Activated T-helper 1 cell treated with anti-CD3 and anti-CD28 coated beads, Interleukin-12 subunit alpha, Interleukin-12 subunit beta, Interleukin-2, Interleukin-4 antibody, amounts not matched to agents 30 ng/mL and 10 ng/mL and 1 ng/mL, durations not matched to agents 14 hours and 24 hours and 36 hours (primary cell): ENCODE results near the gene CCDC121. TPM values are rescaled to one million over a fixed set of nuclear protein-coding genes. Genes with fewer than 3 reads are reported as not detected.

Experiments used
- DNase-seq: peaks from one replicate; pipeline ENCODE4 v3.0.0; 2021; ENCODE audit warnings: low spot score
- H3K27ac Mint-ChIP-seq: one replicate; pipeline ENCODE4 v1.8.0; 2021; ENCODE audit warnings: mild to moderate bottlenecking, mixed read lengths
- H3K27me3 Mint-ChIP-seq: one replicate; pipeline ENCODE4 v1.8.0; 2022; ENCODE audit warnings: mild to moderate bottlenecking, moderate library complexity, mixed read lengths; ENCODE audit not compliant: insufficient read depth
- H3K36me3 Mint-ChIP-seq: one replicate; pipeline ENCODE4 v1.8.0; 2021; ENCODE audit warnings: low read depth, mixed read lengths
- H3K4me1 Mint-ChIP-seq: one replicate; pipeline ENCODE4 v1.8.0; 2021; ENCODE audit warnings: low read depth, mixed read lengths
- H3K4me3 Mint-ChIP-seq: one replicate; pipeline ENCODE4 v1.8.0; 2021; ENCODE audit warnings: mild to moderate bottlenecking, moderate library complexity, mixed read lengths
- H3K9me3 Mint-ChIP-seq: one replicate; pipeline ENCODE4 v1.8.0; 2021; ENCODE audit warnings: mixed read lengths
- intact Hi-C: fragments of 100-400 bp; cut with micrococcal nuclease; formaldehyde crosslinking; loops from one replicate; pipeline ENCODE4 v1.15.1; 2024
- total RNA-seq: library from RNA; stranded (reverse); gene quantifications from 2 replicates; pipeline ENCODE4 v1.2.3, GENCODE V29; 2022

The CCDC121 gene
- 0.66 and 1.3 TPM in 2 replicates for total RNA-seq

GRCh38 chr2:27628767-27629709, at the start of gene CCDC121, which contains the start of gene GPN1:
Gene CCDC121, minus strand, starts transcription at chr2:27629012. Its CDS starts 1,213 bp downstream, at chr2:27627799.
Gene GPN1, plus strand, starts transcription at chr2:27629050. Its CDS starts 9 bp downstream, at chr2:27629059.
- Mint-ChIP-seq H3K27me3 (no peaks in the 10 kb centered on the region), H3K27ac (peak within 1 kb of the TSS; percentile 73)

GRCh38 chr2:27672723-27673486, 44.1 kb upstream of the CCDC121 start:
- DNase-seq = no peak
- H3K4me1 Mint-ChIP-seq = peaks cover 6% of the 10 kb centered on the region
- no peaks in the 10 kb centered on the region for H3K27me3 Mint-ChIP-seq
- no peak overlapping the region for H3K27ac Mint-ChIP-seq
- H3K9me3 Mint-ChIP-seq = no peaks in the 10 kb centered on the region
- H3K4me3 Mint-ChIP-seq = no peak overlapping the region
- H3K36me3 Mint-ChIP-seq = peaks cover 42% of the 10 kb centered on the region
- intact Hi-C loops = no loop called here

More at GRCh38 chr2:27628767-27629709, at the start of gene CCDC121, which contains the start of gene GPN1:
- H3K36me3 Mint-ChIP-seq = peaks cover 35% of the 10 kb centered on the region
- no peak within 1 kb of the TSS for H3K4me3 Mint-ChIP-seq
- intact Hi-C loops = loop anchor here (1.0 to 10.0 kb wide), 10 partner anchors 9 to 836 kb away; partner anchors contain the start of genes ATRAID, CAD, EIF2B4 and IFT172
- H3K4me1 Mint-ChIP-seq = peaks cover 20% of the 10 kb centered on the region
- DNase-seq = peak; percentile 93
- H3K9me3 Mint-ChIP-seq = no peaks in the 10 kb centered on the region

GRCh38 chr2:27671235-27671634, 42.4 kb upstream of the CCDC121 start:
- DNase-seq = no peak
- H3K9me3 Mint-ChIP-seq = no peaks in the 10 kb centered on the region
- H3K36me3 Mint-ChIP-seq = peaks cover 47% of the 10 kb centered on the region
- peaks cover 6% of the 10 kb centered on the region for H3K4me1 Mint-ChIP-seq
- intact Hi-C loops = no loop called here
- H3K27ac Mint-ChIP-seq = no peak overlapping the region
- no peak overlapping the region for H3K4me3 Mint-ChIP-seq
- no peaks in the 10 kb centered on the region for H3K27me3 Mint-ChIP-seq

GRCh38 chr2:27667446-27667845, 38.6 kb upstream of the CCDC121 start:
- no peak for DNase-seq
- peaks cover 33% of the 10 kb centered on the region for H3K36me3 Mint-ChIP-seq
- no peaks in the 10 kb centered on the region for H3K9me3 Mint-ChIP-seq
- no peak overlapping the region for H3K27ac Mint-ChIP-seq
- H3K27me3 Mint-ChIP-seq = no peaks in the 10 kb centered on the region
- H3K4me3 Mint-ChIP-seq = no peak overlapping the region
- peaks cover 30% of the 10 kb centered on the region for H3K4me1 Mint-ChIP-seq
- intact Hi-C loops = no loop called here

GRCh38 chr2:27664622-27665363, 36.0 kb upstream of the CCDC121 start:
- H3K9me3 Mint-ChIP-seq = no peaks in the 10 kb centered on the region
- peak overlapping the region; percentile 96 for H3K4me3 Mint-ChIP-seq
- no peak overlapping the region for H3K27ac Mint-ChIP-seq
- no peak for DNase-seq
- no peaks in the 10 kb centered on the region for H3K27me3 Mint-ChIP-seq
- H3K36me3 Mint-ChIP-seq = peaks cover 40% of the 10 kb centered on the region
- H3K4me1 Mint-ChIP-seq = peaks cover 46% of the 10 kb centered on the region
- intact Hi-C loops = no loop called here

GRCh38 chr2:27664154-27664574, 35.4 kb upstream of the CCDC121 start:
- peak overlapping the region; percentile 96 for H3K4me3 Mint-ChIP-seq
- DNase-seq = no peak
- peaks cover 43% of the 10 kb centered on the region for H3K36me3 Mint-ChIP-seq
- H3K9me3 Mint-ChIP-seq = no peaks in the 10 kb centered on the region
- peaks cover 52% of the 10 kb centered on the region for H3K4me1 Mint-ChIP-seq
- intact Hi-C loops = no loop called here
- peak overlapping the region; percentile 97 for H3K27ac Mint-ChIP-seq
- no peaks in the 10 kb centered on the region for H3K27me3 Mint-ChIP-seq

GRCh38 chr2:27663285-27664153, 34.7 kb upstream of the CCDC121 start, which contains the start of the genes SLC4A1AP and SUPT7L:
Gene SLC4A1AP, plus strand, starts transcription at chr2:27663889. Its CDS starts 26 bp downstream, at chr2:27663915.
Gene SUPT7L, minus strand, starts transcription at chr2:27663614. Its CDS starts 1,422 bp downstream, at chr2:27662192.
- DNase-seq = peak; percentile 70
- Mint-ChIP-seq H3K4me3 (peak within 1 kb of the TSS; percentile 96), H3K27ac (peak within 1 kb of the TSS; percentile 97), H3K9me3 (no peaks in the 10 kb centered on the region), H3K36me3 (peaks cover 41% of the 10 kb centered on the region), H3K4me1 (peaks cover 55% of the 10 kb centered on the region), H3K27me3 (no peaks in the 10 kb centered on the region)
- intact Hi-C loops = loop anchor here (1.0 to 2.0 kb wide), 11 partner anchors 20 to 727 kb away; partner anchors contain the start of genes ATRAID, EIF2B4, GTF3C2 and IFT172

- no peaks in the 10 kb centered on the region for H3K9me3 Mint-ChIP-seq
- peak overlapping the region; percentile 96 for H3K4me3 Mint-ChIP-seq
- no peak overlapping the region for H3K27ac Mint-ChIP-seq
- H3K36me3 Mint-ChIP-seq = peaks cover 40% of the 10 kb centered on the region
- peaks cover 55% of the 10 kb centered on the region for H3K4me1 Mint-ChIP-seq
- no peak for DNase-seq
- intact Hi-C loops = no loop called here
- no peaks in the 10 kb centered on the region for H3K27me3 Mint-ChIP-seq
These were observed 32.6 kb upstream of the CCDC121 start for GRCh38 chr2:27661371-27661770.

GRCh38 chr2:27655155-27655951, 26.5 kb upstream of the CCDC121 start:
- Mint-ChIP-seq H3K36me3 (peaks cover 46% of the 10 kb centered on the region), H3K27ac (peak overlapping the region; percentile 19), H3K27me3 (no peaks in the 10 kb centered on the region), H3K9me3 (no peaks in the 10 kb centered on the region), H3K4me3 (no peak overlapping the region), H3K4me1 (peaks cover 17% of the 10 kb centered on the region)
- no peak for DNase-seq
- intact Hi-C loops = no loop called here

GRCh38 chr2:27653397-27653796, 24.6 kb upstream of the CCDC121 start:
- H3K36me3 Mint-ChIP-seq = peaks cover 43% of the 10 kb centered on the region
- no peak overlapping the region for H3K27ac Mint-ChIP-seq
- intact Hi-C loops = no loop called here
- H3K4me1 Mint-ChIP-seq = peaks cover 5% of the 10 kb centered on the region
- no peak for DNase-seq
- no peaks in the 10 kb centered on the region for H3K27me3 Mint-ChIP-seq
- H3K9me3 Mint-ChIP-seq = no peaks in the 10 kb centered on the region
- no peak overlapping the region for H3K4me3 Mint-ChIP-seq

GRCh38 chr2:27652790-27653189, 24.0 kb upstream of the CCDC121 start:
- H3K4me1 Mint-ChIP-seq = peaks cover 5% of the 10 kb centered on the region
- peaks cover 47% of the 10 kb centered on the region for H3K36me3 Mint-ChIP-seq
- no peak overlapping the region for H3K27ac Mint-ChIP-seq
- H3K4me3 Mint-ChIP-seq = no peak overlapping the region
- no peaks in the 10 kb centered on the region for H3K27me3 Mint-ChIP-seq
- intact Hi-C loops = no loop called here
- no peaks in the 10 kb centered on the region for H3K9me3 Mint-ChIP-seq
- no peak for DNase-seq
